Fibroblast of gingiva (primary cell): Measurements from ENCODE around the gene CHMP6.

Experiments
- DNase-seq: peaks from one replicate; pipeline ENCODE4 v3.0.0-alpha.2; 2011; ENCODE audit warnings: low read depth

Gene CHMP6

GRCh38 chr17:80992077-80992947, 671 bp downstream of the CHMP6 start:
- DNase-seq = no peak

- no peak for DNase-seq
These were observed 1.4 kb downstream of the CHMP6 start for GRCh38 chr17:80992948-80993624.

GRCh38 chr17:80995131-80995530, 3.5 kb downstream of the CHMP6 start:
- DNase-seq = no peak

- no peak for DNase-seq
These were observed 5.0 kb downstream of the CHMP6 start for GRCh38 chr17:80996422-80997305.

GRCh38 chr17:80997424-80998117, 5.9 kb downstream of the CHMP6 start:
- DNase-seq = no peak

- no peak for DNase-seq
These were observed 6.6 kb downstream of the CHMP6 start for GRCh38 chr17:80998118-80998747.

- DNase-seq = no peak
These were observed 7.3 kb downstream of the CHMP6 start for GRCh38 chr17:80998748-80999535.

- DNase-seq = no peak
These were observed 8.1 kb downstream of the CHMP6 start for GRCh38 chr17:80999536-81000333.

GRCh38 chr17:81000334-81000630, 8.6 kb downstream of the CHMP6 start:
- DNase-seq = no peak

GRCh38 chr17:81000631-81001357, 9.2 kb downstream of the CHMP6 start:
- DNase-seq = no peak

- no peak for DNase-seq
These were observed 10.4 kb downstream of the CHMP6 start for GRCh38 chr17:81002013-81002384.

GRCh38 chr17:81002409-81003361, 11.0 kb downstream of the CHMP6 start:
- peak; percentile 56 for DNase-seq

- no peak for DNase-seq
These were observed 12.3 kb downstream of the CHMP6 start for GRCh38 chr17:81003711-81004475.

- no peak for DNase-seq
These were observed 15.2 kb downstream of the CHMP6 start for GRCh38 chr17:81006891-81007290.

- DNase-seq = no peak
These were observed 16.5 kb downstream of the CHMP6 start for GRCh38 chr17:81008140-81008539.

- no peak for DNase-seq
These were observed 17.5 kb downstream of the CHMP6 start for GRCh38 chr17:81009136-81009535.

- DNase-seq = no peak
These were observed 19.3 kb downstream of the CHMP6 start for GRCh38 chr17:81010935-81011334.
